ENCODE measurements around the gene LGALS3. TPM values are rescaled to one million over a fixed set of nuclear protein-coding genes. Genes with fewer than 3 reads are reported as not detected.
A peak's percentile ranks its signal among the peaks of the same experiment; 100 is the strongest.

Gene LGALS3
- total RNA-seq, 1 donor from 2014 or later = 17.1 TPM

DNA sequence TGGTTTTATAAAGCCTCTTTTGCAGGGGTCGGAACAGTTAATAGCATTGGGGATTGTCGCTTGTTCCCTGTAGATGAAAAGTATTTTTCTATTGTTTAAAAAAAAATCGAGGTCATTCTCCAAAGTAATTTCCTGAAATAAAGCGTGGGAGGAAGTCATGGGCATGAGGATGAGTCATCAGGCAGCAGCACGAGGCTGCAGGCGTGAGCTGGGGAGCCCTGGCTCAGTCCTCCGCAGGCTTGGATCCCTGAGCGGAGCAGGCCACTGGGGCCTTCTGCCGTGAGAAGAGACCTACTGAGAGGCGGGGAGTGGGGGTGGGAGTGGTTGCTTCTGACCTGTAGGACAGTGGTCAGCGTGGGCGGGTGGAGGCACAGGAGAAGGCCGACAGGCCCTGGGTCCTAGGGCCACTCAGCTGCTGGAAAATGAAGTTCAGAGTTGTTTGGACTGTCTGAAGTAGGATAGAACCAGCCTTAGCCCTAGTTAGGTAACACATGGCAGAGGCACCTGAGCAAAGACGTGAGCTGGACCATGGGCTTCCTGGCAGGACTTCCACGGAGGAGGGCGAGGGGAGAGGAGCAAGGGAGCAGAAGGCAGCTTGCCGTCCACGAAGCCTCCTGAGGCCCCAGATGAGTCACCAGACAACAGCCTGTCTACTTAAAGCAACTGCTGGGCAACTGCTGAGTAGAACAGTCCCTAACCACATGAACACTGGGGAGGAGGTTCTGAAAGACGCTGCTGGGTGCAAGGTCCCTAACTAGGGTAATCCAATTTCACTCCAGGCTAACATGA lies 21.1 kb upstream of the LGALS3 start:
- peaks cover 8% of the 10 kb centered on the region for H3K9me3 Mint-ChIP-seq
- H3K27ac Mint-ChIP-seq = peak overlapping the region; percentile 87
- peaks cover 7% of the 10 kb centered on the region for H3K36me3 Mint-ChIP-seq
- peaks cover 19% of the 10 kb centered on the region for H3K4me1 Mint-ChIP-seq
- H3K27me3 Mint-ChIP-seq (ENCODE audit: low read depth) = no peaks in the 10 kb centered on the region
- TF ChIP-seq, protein P1, sequence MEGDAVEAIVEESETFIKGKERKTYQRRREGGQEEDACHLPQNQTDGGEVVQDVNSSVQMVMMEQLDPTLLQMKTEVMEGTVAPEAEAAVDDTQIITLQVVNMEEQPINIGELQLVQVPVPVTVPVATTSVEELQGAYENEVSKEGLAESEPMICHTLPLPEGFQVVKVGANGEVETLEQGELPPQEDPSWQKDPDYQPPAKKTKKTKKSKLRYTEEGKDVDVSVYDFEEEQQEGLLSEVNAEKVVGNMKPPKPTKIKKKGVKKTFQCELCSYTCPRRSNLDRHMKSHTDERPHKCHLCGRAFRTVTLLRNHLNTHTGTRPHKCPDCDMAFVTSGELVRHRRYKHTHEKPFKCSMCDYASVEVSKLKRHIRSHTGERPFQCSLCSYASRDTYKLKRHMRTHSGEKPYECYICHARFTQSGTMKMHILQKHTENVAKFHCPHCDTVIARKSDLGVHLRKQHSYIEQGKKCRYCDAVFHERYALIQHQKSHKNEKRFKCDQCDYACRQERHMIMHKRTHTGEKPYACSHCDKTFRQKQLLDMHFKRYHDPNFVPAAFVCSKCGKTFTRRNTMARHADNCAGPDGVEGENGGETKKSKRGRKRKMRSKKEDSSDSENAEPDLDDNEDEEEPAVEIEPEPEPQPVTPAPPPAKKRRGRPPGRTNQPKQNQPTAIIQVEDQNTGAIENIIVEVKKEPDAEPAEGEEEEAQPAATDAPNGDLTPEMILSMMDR (IDR thresholded peaks at IDR 0.05; ENCODE audit: unreplicated experiment) = no peak
- no peak for DNase-seq (ENCODE audit: low spot score in 2 of 2, unreplicated experiment in 2 of 2)
- H3K4me3 Mint-ChIP-seq = no peak overlapping the region

DNA sequence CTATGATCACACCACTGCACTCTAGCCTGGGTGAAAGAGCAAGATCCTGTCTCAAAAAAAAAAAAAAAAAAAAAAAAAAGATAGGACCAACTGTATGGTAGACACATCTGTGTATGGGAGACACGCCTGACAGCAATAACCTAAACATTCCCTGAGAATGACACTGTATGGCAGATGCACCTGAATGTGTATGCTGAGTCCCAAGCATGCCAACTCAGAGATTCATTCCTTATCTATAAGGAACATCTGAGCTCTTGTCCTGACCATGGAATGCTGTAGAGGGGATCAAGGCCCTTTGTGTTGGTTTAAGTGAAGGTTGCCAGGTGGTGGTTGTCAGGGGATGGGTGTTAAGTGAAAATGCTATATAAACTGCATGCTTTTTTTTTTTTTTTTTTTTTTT lies 19.2 kb upstream of the LGALS3 start:
- peaks cover 5% of the 10 kb centered on the region for H3K4me1 Mint-ChIP-seq
- H3K27ac Mint-ChIP-seq = no peak overlapping the region
- no peak for DNase-seq (ENCODE audit: low spot score in 2 of 2, unreplicated experiment in 2 of 2)
- TF ChIP-seq, protein P1 (IDR thresholded peaks at IDR 0.05; ENCODE audit: unreplicated experiment) = no peak
- H3K36me3 Mint-ChIP-seq = no peaks in the 10 kb centered on the region
- no peak overlapping the region for H3K4me3 Mint-ChIP-seq
- H3K9me3 Mint-ChIP-seq = no peaks in the 10 kb centered on the region
- H3K27me3 Mint-ChIP-seq (ENCODE audit: low read depth) = no peaks in the 10 kb centered on the region

DNA sequence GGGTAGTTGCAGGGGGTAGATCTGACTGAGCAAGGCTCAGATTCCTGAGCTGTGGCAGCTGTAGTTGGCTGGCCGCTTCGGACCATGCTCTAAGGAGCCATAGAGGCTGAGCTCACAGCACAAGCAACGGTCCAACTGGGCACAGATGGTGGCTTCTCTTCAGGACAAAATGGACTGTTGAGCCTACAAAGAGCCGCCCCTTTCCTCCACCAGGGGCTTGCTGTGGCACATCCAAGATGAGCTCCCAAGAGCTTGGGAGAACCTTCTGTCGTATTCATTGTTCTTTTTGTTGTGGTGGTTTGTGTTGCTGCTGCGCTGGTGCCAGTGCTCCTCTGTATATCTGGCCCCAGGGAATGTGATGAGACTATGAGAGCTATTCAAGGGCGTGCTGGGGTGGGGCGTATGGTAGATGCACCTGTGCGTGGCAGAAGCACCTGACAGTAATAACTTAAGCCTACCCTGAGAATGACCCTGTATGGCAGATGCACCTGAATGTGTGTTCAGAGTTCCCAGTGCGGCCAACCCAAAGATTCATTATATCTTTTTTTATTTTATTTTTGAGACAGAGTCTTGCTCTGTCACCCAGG lies 17.8 kb upstream of the LGALS3 start:
- Mint-ChIP-seq H3K36me3 (no peaks in the 10 kb centered on the region), H3K4me3 (no peak overlapping the region), H3K27me3 (ENCODE audit: low read depth) (no peaks in the 10 kb centered on the region), H3K4me1 (peaks cover 9% of the 10 kb centered on the region), H3K27ac (peak overlapping the region; percentile 1), H3K9me3 (no peaks in the 10 kb centered on the region)
- TF ChIP-seq, protein P1 (IDR thresholded peaks at IDR 0.05; ENCODE audit: unreplicated experiment) = no peak
- DNase-seq (ENCODE audit: low spot score in 2 of 2, unreplicated experiment in 2 of 2) = no peak

DNA sequence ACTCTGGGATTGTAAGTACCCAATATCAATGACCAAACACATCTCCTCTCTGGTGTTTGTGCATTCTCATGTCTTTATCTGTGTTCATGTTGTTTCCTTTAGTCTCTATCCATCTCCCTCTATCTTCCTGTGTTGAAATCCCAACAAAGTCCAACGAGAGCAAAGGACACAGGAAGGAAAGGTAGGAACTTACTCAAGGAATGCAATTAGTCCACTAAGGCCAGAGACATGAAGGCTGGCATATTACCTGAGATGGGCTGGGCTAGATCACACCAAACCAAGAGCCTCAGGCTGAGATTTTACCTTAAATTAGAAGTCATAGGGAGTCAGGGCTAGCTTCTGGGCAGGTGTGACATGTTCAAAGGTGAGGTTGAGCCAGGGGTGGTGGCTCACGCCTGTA lies 14.3 kb upstream of the LGALS3 start:
- H3K36me3 Mint-ChIP-seq = no peaks in the 10 kb centered on the region
- TF ChIP-seq, protein P1 (IDR thresholded peaks at IDR 0.05; ENCODE audit: unreplicated experiment) = no peak
- peaks cover 26% of the 10 kb centered on the region for H3K4me1 Mint-ChIP-seq

DNA sequence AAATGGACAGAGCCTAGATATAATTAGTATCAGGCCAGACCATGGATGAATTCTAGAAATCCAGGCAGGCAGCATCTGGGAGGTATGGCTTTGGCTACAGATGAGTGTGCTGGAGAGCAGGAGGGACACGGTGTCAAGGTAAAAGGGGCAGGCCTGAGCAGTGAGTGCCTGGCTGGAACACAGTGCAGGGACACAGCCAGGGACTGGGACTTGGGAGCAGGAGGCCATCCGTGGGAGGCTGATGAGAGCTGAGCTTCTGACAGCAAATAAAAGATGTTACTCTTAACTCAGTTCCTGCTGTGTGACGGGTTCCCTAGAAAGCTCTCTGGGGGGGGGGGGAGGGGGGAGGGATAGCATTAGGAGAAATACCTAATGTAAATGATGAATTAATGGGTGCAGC lies 13.6 kb upstream of the LGALS3 start:
- H3K27me3 Mint-ChIP-seq (ENCODE audit: low read depth) = no peaks in the 10 kb centered on the region
- no peaks in the 10 kb centered on the region for H3K9me3 Mint-ChIP-seq
- peaks cover 34% of the 10 kb centered on the region for H3K4me1 Mint-ChIP-seq
- H3K27ac Mint-ChIP-seq = no peak overlapping the region
- TF ChIP-seq, protein P1 (IDR thresholded peaks at IDR 0.05; ENCODE audit: unreplicated experiment) = no peak
- no peaks in the 10 kb centered on the region for H3K36me3 Mint-ChIP-seq
- DNase-seq (ENCODE audit: low spot score in 2 of 2, unreplicated experiment in 2 of 2) = no peak
- H3K4me3 Mint-ChIP-seq = no peak overlapping the region

More for the DNA sequence above, 14.3 kb upstream of the LGALS3 start:
- Mint-ChIP-seq H3K27me3 (ENCODE audit: low read depth) (no peaks in the 10 kb centered on the region), H3K9me3 (no peaks in the 10 kb centered on the region), H3K4me3 (no peak overlapping the region), H3K27ac (no peak overlapping the region)
- no peak for DNase-seq (ENCODE audit: low spot score in 2 of 2, unreplicated experiment in 2 of 2)
